Measurements from ENCODE around the gene FOXF2.

DNA sequence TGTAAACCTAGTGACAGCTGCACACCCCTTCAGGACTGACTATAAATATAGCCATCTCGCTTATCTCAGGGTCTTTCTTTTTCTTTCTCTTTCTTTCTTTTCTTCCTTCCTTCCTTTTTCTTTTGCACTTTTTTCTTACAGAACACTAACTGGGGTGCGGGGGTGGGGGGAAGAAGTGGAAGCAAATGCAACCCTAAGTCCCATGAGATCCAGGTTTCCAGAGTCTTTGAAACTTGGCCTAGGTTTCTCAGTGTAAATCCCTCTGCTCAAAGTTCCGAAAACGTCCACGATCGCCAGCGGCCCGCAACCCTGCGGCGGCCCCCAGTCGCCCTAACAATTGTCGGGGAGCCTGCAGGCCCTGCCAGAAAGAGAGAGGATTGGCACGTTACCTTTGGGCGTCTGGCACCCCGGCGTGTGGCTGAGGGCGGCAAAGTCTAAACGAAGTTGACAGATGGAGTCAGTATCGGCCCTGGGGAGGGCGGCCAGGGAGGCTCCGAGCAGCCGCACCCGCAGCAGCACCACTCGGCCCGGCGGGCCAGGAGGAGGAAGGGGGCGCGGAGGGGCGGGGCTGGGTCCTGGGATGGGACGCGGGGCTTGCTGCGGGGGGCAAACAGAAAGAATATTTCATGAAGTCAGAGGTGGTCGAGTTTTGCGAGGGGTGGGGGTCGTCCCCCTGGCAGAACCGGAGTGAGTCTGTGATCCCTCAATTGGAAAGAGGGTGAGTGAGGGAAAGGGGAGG is 577 bp upstream of the FOXF2 start:
- TF ChIP-seq, protein P1, sequence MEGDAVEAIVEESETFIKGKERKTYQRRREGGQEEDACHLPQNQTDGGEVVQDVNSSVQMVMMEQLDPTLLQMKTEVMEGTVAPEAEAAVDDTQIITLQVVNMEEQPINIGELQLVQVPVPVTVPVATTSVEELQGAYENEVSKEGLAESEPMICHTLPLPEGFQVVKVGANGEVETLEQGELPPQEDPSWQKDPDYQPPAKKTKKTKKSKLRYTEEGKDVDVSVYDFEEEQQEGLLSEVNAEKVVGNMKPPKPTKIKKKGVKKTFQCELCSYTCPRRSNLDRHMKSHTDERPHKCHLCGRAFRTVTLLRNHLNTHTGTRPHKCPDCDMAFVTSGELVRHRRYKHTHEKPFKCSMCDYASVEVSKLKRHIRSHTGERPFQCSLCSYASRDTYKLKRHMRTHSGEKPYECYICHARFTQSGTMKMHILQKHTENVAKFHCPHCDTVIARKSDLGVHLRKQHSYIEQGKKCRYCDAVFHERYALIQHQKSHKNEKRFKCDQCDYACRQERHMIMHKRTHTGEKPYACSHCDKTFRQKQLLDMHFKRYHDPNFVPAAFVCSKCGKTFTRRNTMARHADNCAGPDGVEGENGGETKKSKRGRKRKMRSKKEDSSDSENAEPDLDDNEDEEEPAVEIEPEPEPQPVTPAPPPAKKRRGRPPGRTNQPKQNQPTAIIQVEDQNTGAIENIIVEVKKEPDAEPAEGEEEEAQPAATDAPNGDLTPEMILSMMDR (IDR thresholded peaks at IDR 0.05) = no peak
- TF ChIP-seq POLR2A (IDR thresholded peaks at IDR 0.05) (no peak), POLR2AphosphoS5 (IDR thresholded peaks at IDR 0.05) (no peak)
